ENCODE results near the gene CHMP5. TPM values are rescaled to one million over a fixed set of nuclear protein-coding genes. Genes with fewer than 3 reads are reported as not detected.

Gene CHMP5
- total and polyA plus RNA-seq, 10 of the 15 experiments (the other 5 are each of a cell fraction or from before 2014, with no cell fraction given) = 40.3 to 179 (median 78.6) TPM

DNA sequence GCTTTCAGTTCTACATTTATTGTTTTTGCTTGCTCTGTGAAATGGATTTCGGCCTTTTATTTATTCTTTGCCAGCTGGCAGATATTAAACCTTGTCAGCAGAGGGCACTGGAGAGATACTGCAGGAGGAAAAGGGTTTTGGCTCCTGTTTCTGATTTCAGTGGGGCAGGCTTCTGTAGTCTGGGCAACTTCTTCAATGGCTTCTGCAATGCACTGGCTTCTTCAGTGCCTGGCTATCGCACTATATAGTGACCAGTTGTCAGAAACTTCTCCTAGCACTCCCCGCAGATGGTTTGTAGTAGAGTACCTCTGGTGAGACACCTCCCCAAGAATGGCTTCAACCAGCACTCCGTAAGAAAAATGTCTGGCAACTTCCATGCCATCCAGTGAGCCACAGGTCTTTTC lies 22.2 kb downstream of the CHMP5 start (continued):
- TF ChIP-seq, protein P1, sequence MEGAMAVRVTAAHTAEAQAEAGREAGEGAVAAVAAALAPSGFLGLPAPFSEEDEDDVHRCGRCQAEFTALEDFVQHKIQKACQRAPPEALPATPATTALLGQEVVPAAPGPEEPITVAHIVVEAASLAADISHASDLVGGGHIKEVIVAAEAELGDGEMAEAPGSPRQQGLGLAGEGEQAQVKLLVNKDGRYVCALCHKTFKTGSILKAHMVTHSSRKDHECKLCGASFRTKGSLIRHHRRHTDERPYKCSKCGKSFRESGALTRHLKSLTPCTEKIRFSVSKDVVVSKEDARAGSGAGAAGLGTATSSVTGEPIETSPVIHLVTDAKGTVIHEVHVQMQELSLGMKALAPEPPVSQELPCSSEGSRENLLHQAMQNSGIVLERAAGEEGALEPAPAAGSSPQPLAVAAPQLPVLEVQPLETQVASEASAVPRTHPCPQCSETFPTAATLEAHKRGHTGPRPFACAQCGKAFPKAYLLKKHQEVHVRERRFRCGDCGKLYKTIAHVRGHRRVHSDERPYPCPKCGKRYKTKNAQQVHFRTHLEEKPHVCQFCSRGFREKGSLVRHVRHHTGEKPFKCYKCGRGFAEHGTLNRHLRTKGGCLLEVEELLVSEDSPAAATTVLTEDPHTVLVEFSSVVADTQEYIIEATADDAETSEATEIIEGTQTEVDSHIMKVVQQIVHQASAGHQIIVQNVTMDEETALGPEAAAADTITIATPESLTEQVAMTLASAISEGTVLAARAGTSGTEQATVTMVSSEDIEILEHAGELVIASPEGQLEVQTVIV (IDR thresholded peaks at IDR 0.05; ENCODE audit: borderline replicate concordance, partially characterized antibody) = no peak
- TF ChIP-seq, protein P2, sequence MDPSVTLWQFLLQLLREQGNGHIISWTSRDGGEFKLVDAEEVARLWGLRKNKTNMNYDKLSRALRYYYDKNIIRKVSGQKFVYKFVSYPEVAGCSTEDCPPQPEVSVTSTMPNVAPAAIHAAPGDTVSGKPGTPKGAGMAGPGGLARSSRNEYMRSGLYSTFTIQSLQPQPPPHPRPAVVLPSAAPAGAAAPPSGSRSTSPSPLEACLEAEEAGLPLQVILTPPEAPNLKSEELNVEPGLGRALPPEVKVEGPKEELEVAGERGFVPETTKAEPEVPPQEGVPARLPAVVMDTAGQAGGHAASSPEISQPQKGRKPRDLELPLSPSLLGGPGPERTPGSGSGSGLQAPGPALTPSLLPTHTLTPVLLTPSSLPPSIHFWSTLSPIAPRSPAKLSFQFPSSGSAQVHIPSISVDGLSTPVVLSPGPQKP (IDR thresholded peaks at IDR 0.05; ENCODE audit: low read depth, low read length) = no peak
- TF ChIP-seq, protein P3, sequence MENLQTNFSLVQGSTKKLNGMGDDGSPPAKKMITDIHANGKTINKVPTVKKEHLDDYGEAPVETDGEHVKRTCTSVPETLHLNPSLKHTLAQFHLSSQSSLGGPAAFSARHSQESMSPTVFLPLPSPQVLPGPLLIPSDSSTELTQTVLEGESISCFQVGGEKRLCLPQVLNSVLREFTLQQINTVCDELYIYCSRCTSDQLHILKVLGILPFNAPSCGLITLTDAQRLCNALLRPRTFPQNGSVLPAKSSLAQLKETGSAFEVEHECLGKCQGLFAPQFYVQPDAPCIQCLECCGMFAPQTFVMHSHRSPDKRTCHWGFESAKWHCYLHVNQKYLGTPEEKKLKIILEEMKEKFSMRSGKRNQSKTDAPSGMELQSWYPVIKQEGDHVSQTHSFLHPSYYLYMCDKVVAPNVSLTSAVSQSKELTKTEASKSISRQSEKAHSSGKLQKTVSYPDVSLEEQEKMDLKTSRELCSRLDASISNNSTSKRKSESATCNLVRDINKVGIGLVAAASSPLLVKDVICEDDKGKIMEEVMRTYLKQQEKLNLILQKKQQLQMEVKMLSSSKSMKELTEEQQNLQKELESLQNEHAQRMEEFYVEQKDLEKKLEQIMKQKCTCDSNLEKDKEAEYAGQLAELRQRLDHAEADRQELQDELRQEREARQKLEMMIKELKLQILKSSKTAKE (IDR thresholded peaks at IDR 0.05; ENCODE audit: low read depth, poor library complexity, severe bottlenecking) = peak; percentile 36
- TF ChIP-seq FOXM1 (IDR thresholded peaks at IDR 0.05; ENCODE audit: low read depth, low read length) (0 out of 2 replicates have a peak, but pooled peaks have one; percentile 25), HDGF (IDR thresholded peaks at IDR 0.05) (no peak), SMC3 (IDR thresholded peaks at IDR 0.05; ENCODE audit: borderline replicate concordance, low read length) (peak; percentile 76; the same call in 1 of the 2 replicates), SRF (IDR thresholded peaks at IDR 0.05; ENCODE audit: low read depth in 2 of 2, low read length in 2 of 2) (no peak), DPF2 (IDR thresholded peaks at IDR 0.05) (no peak), ASH2L (IDR thresholded peaks at IDR 0.05; ENCODE audit: borderline replicate concordance, low read depth) (no peak), TCF12 (IDR thresholded peaks at IDR 0.05; ENCODE audit: low read depth, low read length) (0 out of 2 replicates have a peak, but pooled peaks have one; percentile 15), YY1 (IDR thresholded peaks at IDR 0.05; ENCODE audit: low read depth, low read length) (0 out of 2 replicates have a peak, but pooled peaks have one; percentile 37)
- TF ChIP-seq, protein P4, sequence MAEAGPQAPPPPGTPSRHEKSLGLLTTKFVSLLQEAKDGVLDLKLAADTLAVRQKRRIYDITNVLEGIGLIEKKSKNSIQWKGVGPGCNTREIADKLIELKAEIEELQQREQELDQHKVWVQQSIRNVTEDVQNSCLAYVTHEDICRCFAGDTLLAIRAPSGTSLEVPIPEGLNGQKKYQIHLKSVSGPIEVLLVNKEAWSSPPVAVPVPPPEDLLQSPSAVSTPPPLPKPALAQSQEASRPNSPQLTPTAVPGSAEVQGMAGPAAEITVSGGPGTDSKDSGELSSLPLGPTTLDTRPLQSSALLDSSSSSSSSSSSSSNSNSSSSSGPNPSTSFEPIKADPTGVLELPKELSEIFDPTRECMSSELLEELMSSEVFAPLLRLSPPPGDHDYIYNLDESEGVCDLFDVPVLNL (IDR thresholded peaks at IDR 0.05; ENCODE audit: low read depth, low read length) = no peak
- TF ChIP-seq, protein P5, sequence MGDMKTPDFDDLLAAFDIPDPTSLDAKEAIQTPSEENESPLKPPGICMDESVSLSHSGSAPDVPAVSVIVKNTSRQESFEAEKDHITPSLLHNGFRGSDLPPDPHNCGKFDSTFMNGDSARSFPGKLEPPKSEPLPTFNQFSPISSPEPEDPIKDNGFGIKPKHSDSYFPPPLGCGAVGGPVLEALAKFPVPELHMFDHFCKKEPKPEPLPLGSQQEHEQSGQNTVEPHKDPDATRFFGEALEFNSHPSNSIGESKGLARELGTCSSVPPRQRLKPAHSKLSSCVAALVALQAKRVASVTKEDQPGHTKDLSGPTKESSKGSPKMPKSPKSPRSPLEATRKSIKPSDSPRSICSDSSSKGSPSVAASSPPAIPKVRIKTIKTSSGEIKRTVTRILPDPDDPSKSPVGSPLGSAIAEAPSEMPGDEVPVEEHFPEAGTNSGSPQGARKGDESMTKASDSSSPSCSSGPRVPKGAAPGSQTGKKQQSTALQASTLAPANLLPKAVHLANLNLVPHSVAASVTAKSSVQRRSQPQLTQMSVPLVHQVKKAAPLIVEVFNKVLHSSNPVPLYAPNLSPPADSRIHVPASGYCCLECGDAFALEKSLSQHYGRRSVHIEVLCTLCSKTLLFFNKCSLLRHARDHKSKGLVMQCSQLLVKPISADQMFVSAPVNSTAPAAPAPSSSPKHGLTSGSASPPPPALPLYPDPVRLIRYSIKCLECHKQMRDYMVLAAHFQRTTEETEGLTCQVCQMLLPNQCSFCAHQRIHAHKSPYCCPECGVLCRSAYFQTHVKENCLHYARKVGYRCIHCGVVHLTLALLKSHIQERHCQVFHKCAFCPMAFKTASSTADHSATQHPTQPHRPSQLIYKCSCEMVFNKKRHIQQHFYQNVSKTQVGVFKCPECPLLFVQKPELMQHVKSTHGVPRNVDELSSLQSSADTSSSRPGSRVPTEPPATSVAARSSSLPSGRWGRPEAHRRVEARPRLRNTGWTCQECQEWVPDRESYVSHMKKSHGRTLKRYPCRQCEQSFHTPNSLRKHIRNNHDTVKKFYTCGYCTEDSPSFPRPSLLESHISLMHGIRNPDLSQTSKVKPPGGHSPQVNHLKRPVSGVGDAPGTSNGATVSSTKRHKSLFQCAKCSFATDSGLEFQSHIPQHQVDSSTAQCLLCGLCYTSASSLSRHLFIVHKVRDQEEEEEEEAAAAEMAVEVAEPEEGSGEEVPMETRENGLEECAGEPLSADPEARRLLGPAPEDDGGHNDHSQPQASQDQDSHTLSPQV (IDR thresholded peaks at IDR 0.05) = no peak
- TF ChIP-seq, protein P6, sequence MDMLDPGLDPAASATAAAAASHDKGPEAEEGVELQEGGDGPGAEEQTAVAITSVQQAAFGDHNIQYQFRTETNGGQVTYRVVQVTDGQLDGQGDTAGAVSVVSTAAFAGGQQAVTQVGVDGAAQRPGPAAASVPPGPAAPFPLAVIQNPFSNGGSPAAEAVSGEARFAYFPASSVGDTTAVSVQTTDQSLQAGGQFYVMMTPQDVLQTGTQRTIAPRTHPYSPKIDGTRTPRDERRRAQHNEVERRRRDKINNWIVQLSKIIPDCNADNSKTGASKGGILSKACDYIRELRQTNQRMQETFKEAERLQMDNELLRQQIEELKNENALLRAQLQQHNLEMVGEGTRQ (IDR thresholded peaks at IDR 0.05; ENCODE audit: borderline replicate concordance, low read depth, low read length) = no peak
- TF ChIP-seq, protein P7, sequence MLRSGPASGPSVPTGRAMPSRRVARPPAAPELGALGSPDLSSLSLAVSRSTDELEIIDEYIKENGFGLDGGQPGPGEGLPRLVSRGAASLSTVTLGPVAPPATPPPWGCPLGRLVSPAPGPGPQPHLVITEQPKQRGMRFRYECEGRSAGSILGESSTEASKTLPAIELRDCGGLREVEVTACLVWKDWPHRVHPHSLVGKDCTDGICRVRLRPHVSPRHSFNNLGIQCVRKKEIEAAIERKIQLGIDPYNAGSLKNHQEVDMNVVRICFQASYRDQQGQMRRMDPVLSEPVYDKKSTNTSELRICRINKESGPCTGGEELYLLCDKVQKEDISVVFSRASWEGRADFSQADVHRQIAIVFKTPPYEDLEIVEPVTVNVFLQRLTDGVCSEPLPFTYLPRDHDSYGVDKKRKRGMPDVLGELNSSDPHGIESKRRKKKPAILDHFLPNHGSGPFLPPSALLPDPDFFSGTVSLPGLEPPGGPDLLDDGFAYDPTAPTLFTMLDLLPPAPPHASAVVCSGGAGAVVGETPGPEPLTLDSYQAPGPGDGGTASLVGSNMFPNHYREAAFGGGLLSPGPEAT (IDR thresholded peaks at IDR 0.05; ENCODE audit: low read depth) = no peak
